Measurements from ENCODE around the gene DCTD.

DNA sequence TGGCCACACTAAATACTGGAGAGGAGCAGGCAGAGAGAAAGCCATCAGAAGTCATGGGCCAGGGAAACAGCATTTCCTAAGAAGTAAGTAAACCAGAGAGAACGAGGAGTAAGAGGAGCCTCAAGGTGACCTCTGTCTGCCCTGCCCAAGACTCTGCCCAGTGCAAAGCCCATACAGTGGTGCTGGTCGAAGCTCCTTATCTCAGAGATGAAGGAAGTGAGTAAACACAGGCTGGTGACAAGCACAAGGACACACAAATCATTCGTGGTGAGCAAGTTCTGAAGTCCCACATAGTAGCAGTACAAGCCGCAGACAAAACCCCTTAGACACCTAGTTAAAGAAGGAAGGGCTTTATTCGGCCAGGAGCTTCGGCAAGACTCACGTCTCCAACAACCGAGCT, 62.7 kb downstream of the DCTD start:
- TF ChIP-seq CTCF (conservative IDR thresholded peaks at IDR 0.05; ENCODE audit: low read depth in 2 of 2) = no peak
- no peak for TF ChIP-seq EZH2 (IDR thresholded peaks at IDR 0.05; ENCODE audit: low read depth, unreplicated experiment)
- no peak for TF ChIP-seq POLR2AphosphoS5 (IDR thresholded peaks at IDR 0.05; ENCODE audit: low read depth)
- TF ChIP-seq, protein P1, sequence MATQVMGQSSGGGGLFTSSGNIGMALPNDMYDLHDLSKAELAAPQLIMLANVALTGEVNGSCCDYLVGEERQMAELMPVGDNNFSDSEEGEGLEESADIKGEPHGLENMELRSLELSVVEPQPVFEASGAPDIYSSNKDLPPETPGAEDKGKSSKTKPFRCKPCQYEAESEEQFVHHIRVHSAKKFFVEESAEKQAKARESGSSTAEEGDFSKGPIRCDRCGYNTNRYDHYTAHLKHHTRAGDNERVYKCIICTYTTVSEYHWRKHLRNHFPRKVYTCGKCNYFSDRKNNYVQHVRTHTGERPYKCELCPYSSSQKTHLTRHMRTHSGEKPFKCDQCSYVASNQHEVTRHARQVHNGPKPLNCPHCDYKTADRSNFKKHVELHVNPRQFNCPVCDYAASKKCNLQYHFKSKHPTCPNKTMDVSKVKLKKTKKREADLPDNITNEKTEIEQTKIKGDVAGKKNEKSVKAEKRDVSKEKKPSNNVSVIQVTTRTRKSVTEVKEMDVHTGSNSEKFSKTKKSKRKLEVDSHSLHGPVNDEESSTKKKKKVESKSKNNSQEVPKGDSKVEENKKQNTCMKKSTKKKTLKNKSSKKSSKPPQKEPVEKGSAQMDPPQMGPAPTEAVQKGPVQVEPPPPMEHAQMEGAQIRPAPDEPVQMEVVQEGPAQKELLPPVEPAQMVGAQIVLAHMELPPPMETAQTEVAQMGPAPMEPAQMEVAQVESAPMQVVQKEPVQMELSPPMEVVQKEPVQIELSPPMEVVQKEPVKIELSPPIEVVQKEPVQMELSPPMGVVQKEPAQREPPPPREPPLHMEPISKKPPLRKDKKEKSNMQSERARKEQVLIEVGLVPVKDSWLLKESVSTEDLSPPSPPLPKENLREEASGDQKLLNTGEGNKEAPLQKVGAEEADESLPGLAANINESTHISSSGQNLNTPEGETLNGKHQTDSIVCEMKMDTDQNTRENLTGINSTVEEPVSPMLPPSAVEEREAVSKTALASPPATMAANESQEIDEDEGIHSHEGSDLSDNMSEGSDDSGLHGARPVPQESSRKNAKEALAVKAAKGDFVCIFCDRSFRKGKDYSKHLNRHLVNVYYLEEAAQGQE (IDR thresholded peaks at IDR 0.05; ENCODE audit: unreplicated experiment) = no peak
- TF ChIP-seq EZH2phosphoT487 (IDR thresholded peaks at IDR 0.05; ENCODE audit: unreplicated experiment) = no peak
- TF ChIP-seq CREB1 (CRISPR knock-in tag; IDR thresholded peaks at IDR 0.05; ENCODE audit: low read depth) = no peak
- TF ChIP-seq JUNB (IDR thresholded peaks at IDR 0.05; ENCODE audit: unreplicated experiment) = no peak
